Astrocyte (in vitro differentiated cells and primary cell): Measurements from ENCODE around the gene CDS2.

ENCODE experiments used
- CTCF ChIP-seq: IDR thresholded peaks from 2 replicates; pipeline ENCODE4 v1.5.1; 2011; ENCODE audit warnings: low read depth, mild to moderate bottlenecking, inconsistent platforms, low read length, moderate library complexity; ENCODE audit not compliant: insufficient read depth
- EZH2 ChIP-seq: IDR thresholded peaks from 2 replicates; pipeline ENCODE4 v1.6.1; 2012; ENCODE audit warnings: mild to moderate bottlenecking, low read length, inconsistent platforms; ENCODE audit not compliant: insufficient read depth

- TF ChIP-seq CTCF = no peak
- TF ChIP-seq EZH2 = no peak
Observed at GRCh38 chr20:5187122-5187521, 60.3 kb downstream of the CDS2 start.
